B cell (primary cell): Measurements from ENCODE around the gene PIGBOS1. TPM values are rescaled to one million over a fixed set of nuclear protein-coding genes. Genes with fewer than 3 reads are reported as not detected.

Experiments used
- ATAC-seq: fragments of 200-7000 bp; cut with Tn5 transposase; one replicate; pipeline ENCODE4 v1.10.0; 2021; ENCODE audit warnings: low read depth, mild to moderate bottlenecking, moderate number of reproducible peaks, moderate library complexity
- CTCF ChIA-PET: fragments of 350-600 bp; sonication (Branson Sonifier 250); formaldehyde crosslinking; loops from one replicate; lab custom pipeline; 2021; ENCODE audit warnings: antibody characterized with exemption, inconsistent platforms; lab: Charles Lee
- POLR2A ChIA-PET: fragments of 350-600 bp; sonication (Branson Sonifier 250); formaldehyde crosslinking; loops from one replicate; lab custom pipeline; 2021; ENCODE audit warnings: antibody characterized with exemption; lab: Charles Lee
- DNase-seq: peaks from one replicate; pipeline ENCODE4 v3.0.0; 2013
- H2AFZ ChIP-seq: 2 replicates; pipeline ENCODE4 v1.6.1; 2012; ENCODE audit warnings: mild to moderate bottlenecking, low read depth, low read length; ENCODE audit not compliant: insufficient read depth, poor library complexity, severe bottlenecking
- H3K27ac ChIP-seq, 2 donors: 1 replicate in 1 of 2; 2 replicates in 1 of 2; pipeline ENCODE4 v1.5.1; 2012 to 2013; ENCODE audit warnings: low read length in 2 of 2, mild to moderate bottlenecking in 2 of 2, moderate library complexity in 1 of 2
- H3K27me3 ChIP-seq, 4 experiments: fragments of 200-600 bp in 1 of 4; sonication (generic) in 1 of 4; replicated peaks in 1 of 4; 1 replicate in 2 of 4; 2 replicates in 2 of 4; pipeline versions ENCODE4 v1.6.1 to v1.7.0; 2013 to 2016; ENCODE audit warnings: low read length in 3 of 4, mild to moderate bottlenecking in 2 of 4, mixed read lengths in 1 of 4, moderate library complexity in 1 of 4; ENCODE audit not compliant: insufficient read depth in 4 of 4, control insufficient read depth in 3 of 4; ENCODE audit errors: control extremely low read depth in 1 of 4
- H3K36me3 ChIP-seq, 2 experiments: replicated peaks in 1 of 2; 1 replicate in 1 of 2; 2 replicates in 1 of 2; pipeline versions ENCODE4 v1.6.1 to v1.7.1; 2013; ENCODE audit warnings: low read length in 1 of 2; ENCODE audit not compliant: insufficient read depth in 2 of 2, control insufficient read depth in 1 of 2; ENCODE audit errors: control extremely low read depth in 1 of 2, extremely low read depth in 1 of 2
- H3K4me1 ChIP-seq, 2 donors: fragments of 200-600 bp in 1 of 2; sonication (generic) in 1 of 2; 1 replicate in 1 of 2; 2 replicates in 1 of 2; pipeline versions ENCODE4 v1.5.1 to v1.6.1; 2013 to 2017; ENCODE audit warnings: low read length in 2 of 2; ENCODE audit not compliant: control insufficient read depth in 2 of 2, insufficient read depth in 2 of 2
- H3K4me2 ChIP-seq: replicated peaks from 2 replicates; pipeline ENCODE3; 2012; ENCODE audit warnings: mild to moderate bottlenecking, low read depth, low read length; ENCODE audit not compliant: poor library complexity, severe bottlenecking
- H3K4me3 ChIP-seq, 5 experiments: fragments of 200-600 bp in 1 of 5; sonication (generic) in 1 of 5; 1 replicate in 3 of 5; 2 replicates in 2 of 5; pipeline versions ENCODE4 v1.5.1 to v1.7.0; 2011 to 2016; ENCODE audit warnings: low read length in 4 of 5, mild to moderate bottlenecking in 4 of 5, low read depth in 2 of 5, control low read depth in 1 of 5, moderate library complexity in 1 of 5; ENCODE audit not compliant: insufficient read depth in 1 of 5; ENCODE audit errors: control extremely low read depth in 1 of 5, extremely low read depth in 1 of 5
- H3K79me2 ChIP-seq: fragments of 200-600 bp; sonication (generic); one replicate; pipeline ENCODE4 v1.6.0; 2016; ENCODE audit warnings: low read length; ENCODE audit not compliant: control insufficient read depth, insufficient read depth
- H3K9ac ChIP-seq: fragments of 200-600 bp; sonication (generic); 2 replicates; pipeline ENCODE4 v1.6.1; 2017; ENCODE audit warnings: mild to moderate bottlenecking, low read length, moderate library complexity
- H3K9me3 ChIP-seq, 3 donors: one replicate each; pipeline versions ENCODE4 v1.6.1 to v1.7.1; 2013; ENCODE audit warnings: low read length in 2 of 3; ENCODE audit not compliant: control insufficient read depth in 2 of 3, insufficient read depth in 1 of 3; ENCODE audit errors: control extremely low read depth in 1 of 3
- H4K20me1 ChIP-seq: 2 replicates; pipeline ENCODE4 v1.6.0; 2012; ENCODE audit warnings: mild to moderate bottlenecking, low read length; ENCODE audit not compliant: insufficient read depth, control insufficient read depth, poor library complexity, severe bottlenecking
- H3K27ac Mint-ChIP-seq: one replicate; pipeline ENCODE4 v1.8.0; 2021; ENCODE audit warnings: mixed read lengths
- H3K27me3 Mint-ChIP-seq: one replicate; pipeline ENCODE4 v1.8.0; 2021; ENCODE audit warnings: mixed read lengths
- H3K4me1 Mint-ChIP-seq: one replicate; pipeline ENCODE4 v1.8.0; 2021; ENCODE audit warnings: mixed read lengths
- H3K4me3 Mint-ChIP-seq: one replicate; pipeline ENCODE4 v1.8.0; 2021; ENCODE audit warnings: mixed read lengths
- H3K9me3 Mint-ChIP-seq: one replicate; pipeline ENCODE4 v1.8.0; 2022; ENCODE audit warnings: mixed read lengths; ENCODE audit not compliant: insufficient read depth
- CTCF ChIP-seq: fragments of 200-600 bp; IDR thresholded peaks from one replicate; pipeline ENCODE4 v1.8.0; 2022; ENCODE audit warnings: antibody characterized with exemption, mild to moderate bottlenecking
- EZH2 ChIP-seq: IDR thresholded peaks from 2 replicates; pipeline ENCODE4 v1.6.1; 2012; ENCODE audit warnings: borderline replicate concordance, low read depth, mild to moderate bottlenecking, moderate library complexity, low read length; ENCODE audit not compliant: insufficient read depth, poor library complexity, severe bottlenecking
- WGBS: methylation state at CpG from one replicate; pipeline ENCODE4 v1.1.5; 2013; ENCODE audit warnings: missing lambda C conversion rate; ENCODE audit not compliant: insufficient coverage; 5-methylcytosine and 5-hydroxymethylcytosine counted together
- intact Hi-C: fragments of 100-400 bp; cut with micrococcal nuclease; formaldehyde crosslinking; loops from one replicate; pipeline ENCODE4 v1.10.0; 2022
- polyA plus RNA-seq: library from polyadenylated mRNA; depleted of rRNA; stranded (reverse); fragments of >200 nt; gene quantifications from 2 replicates; pipeline ENCODE4 v1.2.3, GENCODE V29; 2012
- total RNA-seq, 2 donors: library from RNA; stranded (reverse); fragments of 120-200 nt in 1 of 2; gene quantifications; 1 replicate in 1 of 2; 2 replicates in 1 of 2; pipeline versions ENCODE4 v1.2.3 to v1.2.4, GENCODE V29; 2013 to 2022

The PIGBOS1 gene
- total and polyA plus RNA-seq, 2 donors (not counting 1 experiment from before 2014, with no cell fraction given): 15.4 to 16.4 TPM

GRCh38 chr15:55284426-55284825, 34.5 kb downstream of the PIGBOS1 start:
- POLR2A ChIA-PET: no interaction called here
- peak overlapping the region in 1 of 2 donors; percentile 21 for H3K27ac ChIP-seq
- H3K4me1 ChIP-seq: peaks cover 23 to 30% of the 10 kb centered on the region in 2 donors
- Mint-ChIP-seq H3K27me3 (no peaks in the 10 kb centered on the region), H3K27ac (no peak overlapping the region), H3K4me1 (peaks cover 58% of the 10 kb centered on the region), H3K4me3 (no peak overlapping the region), H3K9me3 (no peaks in the 10 kb centered on the region)
- no peaks in the 10 kb centered on the region for H3K36me3 ChIP-seq
- H3K79me2 ChIP-seq: peaks cover 51% of the 10 kb centered on the region
- CTCF ChIA-PET: interaction anchor here (4.9 kb wide), 1 partner anchor 66 kb away, joined by 23 read pairs; no protein-coding TSS in a partner anchor
- DNase-seq (no peak), ATAC-seq (no peak)
- no peak for TF ChIP-seq CTCF
- no peak for TF ChIP-seq EZH2
- no peak overlapping the region for H3K9ac ChIP-seq
- no peaks in the 10 kb centered on the region for H3K27me3 ChIP-seq
- no peak overlapping the region for H3K4me3 ChIP-seq
- no peak overlapping the region for H3K4me2 ChIP-seq
- WGBS: no CpG with 5 or more reads among the region's 1 CpG
- no peaks in the 10 kb centered on the region for H3K9me3 ChIP-seq
- no peak overlapping the region for H2AFZ ChIP-seq
- intact Hi-C loops: no loop called here
- H4K20me1 ChIP-seq: no peaks in the 10 kb centered on the region

GRCh38 chr15:55283379-55284147, 35.4 kb downstream of the PIGBOS1 start:
- H3K9me3 Mint-ChIP-seq: no peaks in the 10 kb centered on the region
- Histone ChIP-seq H2AFZ (no peak overlapping the region), H3K36me3 (no peaks in the 10 kb centered on the region), H4K20me1 (no peaks in the 10 kb centered on the region), H3K27ac (no peak overlapping the region), H3K4me3 (no peak overlapping the region), H3K9ac (no peak overlapping the region), H3K9me3 (no peaks in the 10 kb centered on the region), H3K4me2 (no peak overlapping the region), H3K4me1 (peaks cover 24 to 27% of the 10 kb centered on the region in 2 donors), H3K27me3 (no peaks in the 10 kb centered on the region), H3K79me2 (peaks cover 43% of the 10 kb centered on the region)
- H3K4me3 Mint-ChIP-seq: no peak overlapping the region
- no peaks in the 10 kb centered on the region for H3K27me3 Mint-ChIP-seq
- WGBS: 70% methylated on average over 2 of the region's 6 CpGs
- DNase-seq (no peak), ATAC-seq (no peak)
- ChIA-PET POLR2A (no interaction called here), CTCF (no interaction called here)
- peaks cover 61% of the 10 kb centered on the region for H3K4me1 Mint-ChIP-seq
- TF ChIP-seq CTCF: no peak
- TF ChIP-seq EZH2: no peak
- intact Hi-C loops: no loop called here
- no peak overlapping the region for H3K27ac Mint-ChIP-seq
